DOHH2 (cell line): ENCODE data around the gene IDUA.

Source experiments
- H3F3A ChIP-seq: fragments of 200-600 bp; sonication (generic), shearing (Covaris generic); 2 replicates; pipeline ENCODE4 v1.6.0; 2016; ENCODE audit warnings: antibody characterized with exemption, mild to moderate bottlenecking; ENCODE audit not compliant: control insufficient read depth, insufficient read depth
- H3K27ac ChIP-seq: fragments of 200-600 bp; sonication (generic); 2 replicates; pipeline ENCODE4 v1.5.1; 2014; ENCODE audit warnings: low read depth, mild to moderate bottlenecking, low read length, moderate library complexity
- H3K27me3 ChIP-seq: fragments of 200-600 bp; sonication (generic); 2 replicates; pipeline ENCODE4 v1.6.1; 2014; ENCODE audit warnings: mild to moderate bottlenecking, low read length, mixed read lengths; ENCODE audit not compliant: control insufficient read depth
- H3K36me3 ChIP-seq: fragments of 200-600 bp; sonication (generic); 2 replicates; pipeline ENCODE4 v1.6.1; 2014; ENCODE audit warnings: mild to moderate bottlenecking, low read length, moderate library complexity, mixed read lengths; ENCODE audit not compliant: control insufficient read depth
- H3K4me1 ChIP-seq: fragments of 200-600 bp; sonication (generic); 2 replicates; pipeline ENCODE4 v1.6.1; 2014; ENCODE audit warnings: mild to moderate bottlenecking, low read length, mixed read lengths; ENCODE audit not compliant: control insufficient read depth
- H3K4me2 ChIP-seq: fragments of 200-600 bp; sonication (generic); 2 replicates; pipeline ENCODE4 v1.6.0; 2014; ENCODE audit warnings: mild to moderate bottlenecking, low read length, moderate library complexity
- H3K4me3 ChIP-seq: fragments of 200-600 bp; sonication (generic); 2 replicates; pipeline ENCODE4 v1.5.1; 2014; ENCODE audit warnings: mild to moderate bottlenecking, low read length, mixed read lengths
- H3K79me2 ChIP-seq: fragments of 200-600 bp; sonication (generic); 2 replicates; pipeline ENCODE4 v1.6.1; 2014; ENCODE audit warnings: mild to moderate bottlenecking, low read length, mixed read lengths; ENCODE audit not compliant: control insufficient read depth
- H3K9me2 ChIP-seq: fragments of 200-600 bp; sonication (generic); replicated peaks from 2 replicates; pipeline ENCODE4 v1.6.1; 2014; ENCODE audit warnings: mild to moderate bottlenecking, low read length, mixed read lengths; ENCODE audit not compliant: control insufficient read depth
- H3K9me3 ChIP-seq: fragments of 200-600 bp; sonication (generic); 2 replicates; pipeline ENCODE4 v1.6.1; 2014; ENCODE audit warnings: antibody characterized with exemption, low read length, mixed read lengths; ENCODE audit not compliant: control insufficient read depth, insufficient read depth
- H4K20me1 ChIP-seq: fragments of 200-600 bp; sonication (generic); 2 replicates; pipeline ENCODE4 v1.6.0; 2014; ENCODE audit warnings: low read depth, mild to moderate bottlenecking, antibody characterized with exemption, low read length, moderate library complexity; ENCODE audit not compliant: control insufficient read depth, insufficient read depth
- EZH2phosphoT487 ChIP-seq: fragments of 200-600 bp; sonication (generic); IDR thresholded peaks from 2 replicates; pipeline ENCODE4 v1.6.1; 2017; ENCODE audit warnings: borderline replicate concordance, mild to moderate bottlenecking, antibody characterized with exemption, low read length, moderate library complexity, mixed read lengths
- TF ChIP-seq, protein P1 (sequence below): fragments of 200-600 bp; sonication (generic); IDR thresholded peaks from one replicate; pipeline ENCODE4 v1.5.1; 2014; ENCODE audit warnings: antibody characterized with exemption, mild to moderate bottlenecking, low read depth, low read length; ENCODE audit not compliant: poor library complexity, severe bottlenecking

The IDUA gene

DNA sequence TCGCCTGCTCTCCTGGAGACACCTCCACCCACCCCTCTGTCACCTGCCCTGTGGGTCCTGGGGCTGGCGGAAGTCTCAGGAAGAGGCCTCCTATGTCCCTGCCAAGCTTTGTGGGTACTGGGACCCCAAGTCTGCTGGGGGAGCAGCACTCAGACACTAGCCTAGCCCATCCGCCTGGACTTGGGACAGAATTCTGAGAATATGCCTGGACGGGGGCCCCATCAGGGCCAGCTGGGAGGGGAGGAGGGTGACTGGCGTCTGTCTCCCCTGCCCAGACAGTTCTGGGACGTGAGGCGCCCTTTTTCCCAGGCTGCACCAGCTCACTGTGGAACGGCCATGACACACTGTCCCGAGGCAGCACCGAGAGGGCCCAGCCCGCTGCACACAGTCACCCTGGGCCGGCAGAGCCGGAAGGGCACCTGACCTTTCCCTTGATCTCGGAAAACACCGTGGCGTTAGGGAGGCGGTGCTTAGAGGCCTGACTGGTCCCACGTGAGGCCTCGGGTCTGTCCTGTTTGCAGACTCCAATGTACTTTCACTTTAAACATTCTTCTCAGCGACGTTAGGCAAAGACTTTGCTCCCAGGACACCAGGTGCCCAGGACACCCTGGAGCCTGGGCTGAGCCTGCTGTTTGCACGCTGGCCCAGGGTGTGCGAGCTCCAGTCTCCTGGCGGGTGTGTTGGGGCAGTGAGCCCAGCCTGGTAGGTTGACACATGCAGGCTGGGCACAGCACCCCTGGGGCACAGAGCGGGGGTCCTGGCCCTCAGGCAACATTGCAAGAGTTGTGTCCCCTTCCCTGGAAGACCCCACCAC lies 5.7 kb downstream of the IDUA start:
- Histone ChIP-seq H3K4me3 (no peak overlapping the region), H4K20me1 (no peaks in the 10 kb centered on the region), H3K36me3 (no peaks in the 10 kb centered on the region), H3K9me2 (no peaks in the 10 kb centered on the region), H3K27ac (no peak overlapping the region), H3K79me2 (no peaks in the 10 kb centered on the region), H3K4me2 (no peak overlapping the region), H3F3A (no peaks in the 10 kb centered on the region), H3K4me1 (peaks cover 2% of the 10 kb centered on the region; the same call in 1 of the 2 replicates), H3K9me3 (no peaks in the 10 kb centered on the region), H3K27me3 (peaks cover 19% of the 10 kb centered on the region)
- TF ChIP-seq, protein P1, sequence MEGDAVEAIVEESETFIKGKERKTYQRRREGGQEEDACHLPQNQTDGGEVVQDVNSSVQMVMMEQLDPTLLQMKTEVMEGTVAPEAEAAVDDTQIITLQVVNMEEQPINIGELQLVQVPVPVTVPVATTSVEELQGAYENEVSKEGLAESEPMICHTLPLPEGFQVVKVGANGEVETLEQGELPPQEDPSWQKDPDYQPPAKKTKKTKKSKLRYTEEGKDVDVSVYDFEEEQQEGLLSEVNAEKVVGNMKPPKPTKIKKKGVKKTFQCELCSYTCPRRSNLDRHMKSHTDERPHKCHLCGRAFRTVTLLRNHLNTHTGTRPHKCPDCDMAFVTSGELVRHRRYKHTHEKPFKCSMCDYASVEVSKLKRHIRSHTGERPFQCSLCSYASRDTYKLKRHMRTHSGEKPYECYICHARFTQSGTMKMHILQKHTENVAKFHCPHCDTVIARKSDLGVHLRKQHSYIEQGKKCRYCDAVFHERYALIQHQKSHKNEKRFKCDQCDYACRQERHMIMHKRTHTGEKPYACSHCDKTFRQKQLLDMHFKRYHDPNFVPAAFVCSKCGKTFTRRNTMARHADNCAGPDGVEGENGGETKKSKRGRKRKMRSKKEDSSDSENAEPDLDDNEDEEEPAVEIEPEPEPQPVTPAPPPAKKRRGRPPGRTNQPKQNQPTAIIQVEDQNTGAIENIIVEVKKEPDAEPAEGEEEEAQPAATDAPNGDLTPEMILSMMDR, result no peak
- TF ChIP-seq EZH2phosphoT487, result no peak

DNA sequence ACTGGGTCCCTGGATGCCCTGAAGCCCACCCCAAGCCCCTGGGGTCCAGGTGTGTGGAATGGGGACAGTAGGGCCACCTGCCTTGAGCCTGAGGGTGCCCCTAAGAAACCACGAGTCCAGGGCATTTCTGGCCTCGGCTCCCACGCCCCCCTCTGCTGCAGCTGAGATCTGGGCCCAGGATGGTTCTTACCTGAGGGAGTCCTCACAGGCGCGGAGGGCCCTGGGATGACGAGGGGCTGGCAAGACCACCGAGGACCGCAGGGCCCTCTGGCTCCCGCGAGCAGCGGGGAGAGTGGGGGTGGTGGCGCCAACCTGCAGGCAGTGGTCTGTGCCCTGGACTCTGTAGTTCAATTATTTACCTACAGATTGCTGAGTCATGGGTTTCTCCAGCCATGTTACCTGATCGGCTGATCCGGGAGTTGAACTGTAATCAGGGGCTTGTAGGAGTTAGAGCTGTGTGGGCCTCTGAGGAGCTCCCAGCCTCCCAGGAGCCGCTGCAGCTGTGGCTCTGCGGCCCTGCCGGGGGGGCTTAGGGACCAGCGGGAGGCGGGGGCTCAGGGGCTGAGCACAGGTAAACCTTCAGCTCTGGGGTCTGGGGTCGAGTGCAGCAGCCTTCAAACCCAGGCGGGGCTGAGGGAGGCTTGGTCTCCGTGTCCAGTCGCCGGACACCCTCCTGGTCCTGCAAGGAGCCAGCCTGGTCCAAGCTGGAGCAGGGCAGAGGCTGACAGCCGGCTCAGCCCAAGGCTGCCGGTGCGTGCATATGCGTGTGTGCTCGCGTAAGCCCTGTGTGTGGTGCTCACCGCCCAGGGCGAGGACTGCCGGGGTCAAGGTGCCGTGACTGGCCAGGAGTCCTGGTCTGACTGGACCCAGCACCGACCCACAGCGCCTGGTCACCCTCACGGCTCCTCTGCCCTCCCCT lies 6.5 kb downstream of the IDUA start, which contains the start of gene SLC26A1:
Gene SLC26A1, minus strand, starts transcription at position 294 of the 919 bp plus-strand sequence. CDS start 1,701 bp downstream, outside the sequence.
- Histone ChIP-seq H3K9me2 (no peaks in the 10 kb centered on the region), H3F3A (no peaks in the 10 kb centered on the region), H3K9me3 (no peaks in the 10 kb centered on the region), H3K4me3 (no peak within 1 kb of the TSS), H3K4me1 (peaks cover 8% of the 10 kb centered on the region), H3K36me3 (no peaks in the 10 kb centered on the region), H3K79me2 (no peaks in the 10 kb centered on the region), H3K27ac (no peak within 1 kb of the TSS), H3K4me2 (no peak within 1 kb of the TSS), H4K20me1 (no peaks in the 10 kb centered on the region), H3K27me3 (peaks cover 28% of the 10 kb centered on the region)
- TF ChIP-seq EZH2phosphoT487, result no peak
- TF ChIP-seq, protein P1, result no peak

DNA sequence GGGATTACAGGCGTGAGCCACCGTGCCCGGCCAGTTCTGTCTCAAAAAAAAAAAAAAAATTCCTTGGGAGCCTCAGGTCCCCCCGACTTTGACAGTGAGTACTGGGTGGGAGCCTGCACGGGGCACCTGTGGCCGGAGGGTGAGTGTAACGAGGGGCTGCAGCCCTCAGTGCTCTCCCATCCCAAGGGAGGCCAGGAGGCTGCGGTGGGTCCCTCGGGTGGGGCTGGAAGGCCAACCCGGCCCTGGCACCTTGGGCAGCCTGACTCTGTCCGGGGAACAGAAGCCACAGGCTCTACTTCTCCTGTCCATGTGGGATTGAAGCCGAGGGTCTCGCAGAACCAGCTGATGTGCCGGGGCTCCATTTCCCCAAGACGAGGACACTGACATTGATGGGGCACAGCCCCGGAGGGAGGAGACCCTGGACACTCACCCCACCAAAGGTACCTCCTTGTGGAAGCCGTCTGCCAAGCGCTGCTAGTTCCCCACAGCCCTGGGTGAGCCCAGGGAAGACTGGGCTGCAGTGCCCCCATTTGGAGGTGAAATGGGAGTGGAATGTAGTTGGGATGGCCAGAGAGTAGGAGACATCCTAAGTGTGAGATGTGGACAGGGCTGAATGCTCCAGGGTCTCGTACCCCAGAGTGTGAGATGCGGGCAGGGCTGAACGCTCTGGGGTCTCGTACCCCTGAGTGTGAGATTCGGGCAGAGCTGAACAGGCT lies 8.6 kb downstream of the IDUA start:
- no peaks in the 10 kb centered on the region for H3K36me3 ChIP-seq
- no peak overlapping the region for H3K4me3 ChIP-seq
- no peak overlapping the region for H3K27ac ChIP-seq
- H3F3A ChIP-seq, result no peaks in the 10 kb centered on the region
- no peaks in the 10 kb centered on the region for H4K20me1 ChIP-seq
- H3K4me1 ChIP-seq, result peaks cover 28% of the 10 kb centered on the region
- H3K79me2 ChIP-seq, result no peaks in the 10 kb centered on the region
- no peak for TF ChIP-seq EZH2phosphoT487
- TF ChIP-seq, protein P1, result no peak
- H3K9me2 ChIP-seq, result no peaks in the 10 kb centered on the region
- no peak overlapping the region for H3K4me2 ChIP-seq
- H3K9me3 ChIP-seq, result no peaks in the 10 kb centered on the region
- peaks cover 37% of the 10 kb centered on the region for H3K27me3 ChIP-seq
